ENCODE data around the gene NFKBIE. TPM values are rescaled to one million over a fixed set of nuclear protein-coding genes. Genes with fewer than 3 reads are reported as not detected.

Gene NFKBIE
- total and polyA plus RNA-seq, 8 donors, result 0.89 to 23.5 (median 10.3) TPM; not detected in 2

GRCh38 chr6:44309092-44309491, 43.7 kb upstream of the NFKBIE start:
- no peaks in the 10 kb centered on the region for H3K9me3 ChIP-seq
- intact Hi-C loops (cut with DNase I; ENCODE audit: low total_unique reads), result no loop called here
- H3K27me3 ChIP-seq, result no peaks in the 10 kb centered on the region
- DNase-seq, result no peak
- no peak overlapping the region for H3K27ac ChIP-seq
- H3K4me3 ChIP-seq, result no peak overlapping the region
- WGBS, 5 donors, result 79 to 92% (median 86%) methylated on average over 2 of the region's 2 CpGs
- TF ChIP-seq CTCF (IDR thresholded peaks at IDR 0.05) (no peak), POLR2AphosphoS5 (IDR thresholded peaks at IDR 0.05) (no peak), POLR2A (IDR thresholded peaks at IDR 0.05) (no peak), EP300 (IDR thresholded peaks at IDR 0.05) (no peak)
- H3K4me1 ChIP-seq, result peaks cover 6 to 16% (median 13%) of the 10 kb centered on the region in 4 donors
- peaks cover 55 to 78% (median 74%) of the 10 kb centered on the region in 4 donors for H3K36me3 ChIP-seq

GRCh38 chr6:44307217-44307616, 41.9 kb upstream of the NFKBIE start:
- Histone ChIP-seq H3K4me3 (no peak overlapping the region), H3K27ac (no peak overlapping the region), H3K4me1 (peaks cover 3 to 10% (median 7%) of the 10 kb centered on the region in 4 donors), H3K36me3 (peaks cover 74 to 97% (median 93%) of the 10 kb centered on the region in 4 donors), H3K27me3 (no peaks in the 10 kb centered on the region), H3K9me3 (no peaks in the 10 kb centered on the region)
- WGBS, 5 donors, result 94 to 98% (median 95%) methylated on average over 9 to 10 of the region's 10 CpGs
- intact Hi-C loops (cut with DNase I; ENCODE audit: low total_unique reads), result no loop called here
- no peak for DNase-seq
- TF ChIP-seq EP300 (IDR thresholded peaks at IDR 0.05), result no peak

DNA sequence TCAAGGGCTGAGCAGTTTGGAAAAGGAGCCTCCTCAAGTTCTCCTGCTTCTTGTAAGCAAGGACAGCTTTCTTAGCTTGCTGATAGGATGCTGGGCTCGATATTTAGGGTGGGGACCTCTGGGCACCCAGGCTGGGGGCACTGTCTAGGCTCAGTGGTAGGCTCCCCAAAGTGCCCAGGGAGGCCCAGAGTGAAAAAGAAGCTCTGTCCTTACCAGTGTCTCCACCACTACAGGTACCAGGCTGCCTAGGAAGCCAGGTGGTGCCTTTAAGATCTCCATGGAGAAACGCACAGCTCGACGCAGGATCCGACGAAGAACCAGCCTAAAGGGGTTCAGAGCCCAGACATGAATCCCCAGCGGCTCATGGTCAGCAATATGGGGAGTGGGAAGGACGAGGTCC, 41.4 kb upstream of the NFKBIE start:
- DNase-seq, result no peak
- no peak overlapping the region for H3K27ac ChIP-seq
- H3K9me3 ChIP-seq, result no peaks in the 10 kb centered on the region
- TF ChIP-seq CTCF (IDR thresholded peaks at IDR 0.05) (no peak), POLR2A (IDR thresholded peaks at IDR 0.05) (no peak), EP300 (IDR thresholded peaks at IDR 0.05) (no peak), POLR2AphosphoS5 (IDR thresholded peaks at IDR 0.05) (no peak)
- H3K27me3 ChIP-seq, result no peaks in the 10 kb centered on the region
- WGBS, 5 donors, result 92 to 95% (median 93%) methylated on average over 7 to 8 of the region's 8 CpGs
- peaks cover 79 to 100% (median 98%) of the 10 kb centered on the region in 4 donors for H3K36me3 ChIP-seq
- intact Hi-C loops (cut with DNase I; ENCODE audit: low total_unique reads), result no loop called here
- peaks cover 0 to 4% (median 2%) of the 10 kb centered on the region in 4 donors for H3K4me1 ChIP-seq
- H3K4me3 ChIP-seq, result no peak overlapping the region

GRCh38 chr6:44305200-44305725, 39.9 kb upstream of the NFKBIE start:
- no peak overlapping the region for H3K4me3 ChIP-seq
- 75 to 93% (median 90%) methylated on average over 4 to 5 of the region's 5 CpGs for WGBS, 5 donors
- H3K27ac ChIP-seq, result no peak overlapping the region
- H3K4me1 ChIP-seq, result no peaks in the 10 kb centered on the region
- intact Hi-C loops (cut with DNase I; ENCODE audit: low total_unique reads), result no loop called here
- DNase-seq, result no peak
- TF ChIP-seq POLR2AphosphoS5 (IDR thresholded peaks at IDR 0.05), result no peak
- no peak for TF ChIP-seq CTCF (IDR thresholded peaks at IDR 0.05)
- TF ChIP-seq POLR2A (IDR thresholded peaks at IDR 0.05), result no peak
- no peak for TF ChIP-seq EP300 (IDR thresholded peaks at IDR 0.05)
- H3K36me3 ChIP-seq, result peaks cover 80 to 100% (median 100%) of the 10 kb centered on the region in 4 donors
- H3K9me3 ChIP-seq, result no peaks in the 10 kb centered on the region
- H3K27me3 ChIP-seq, result no peaks in the 10 kb centered on the region
